ENCODE measurements around the gene SH3BP4. TPM values are rescaled to one million over a fixed set of nuclear protein-coding genes. Genes with fewer than 3 reads are reported as not detected.

SH3BP4 gene
- total and polyA plus RNA-seq, 4 donors = 4.1 to 18.4 (median 12.2) TPM

DNA sequence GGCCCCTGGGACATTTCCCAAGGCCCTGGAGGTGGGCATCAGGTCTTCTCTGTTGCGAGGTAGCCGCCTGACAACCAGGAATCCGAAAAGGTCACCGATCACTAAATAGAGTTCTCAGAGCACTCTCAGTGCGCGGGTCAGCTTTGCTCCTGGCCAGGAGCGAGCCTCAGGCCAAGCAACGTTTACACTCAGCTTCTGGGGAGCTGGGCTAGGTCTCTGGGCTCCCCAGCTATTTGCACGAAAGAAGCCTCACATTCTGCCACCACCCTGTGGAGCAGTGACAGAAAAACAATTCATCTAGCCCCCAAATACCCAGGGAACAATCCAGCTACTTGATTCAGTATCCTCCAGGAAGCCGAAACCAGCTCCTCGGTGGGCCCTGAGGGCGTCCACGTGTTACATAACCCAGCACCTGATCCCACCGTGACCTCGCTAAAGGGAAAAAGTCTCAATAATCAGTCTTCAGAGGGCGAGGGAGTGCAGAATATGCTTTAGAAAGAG, 3.3 kb downstream of the SH3BP4 start:
- TF ChIP-seq SP1 (IDR thresholded peaks at IDR 0.05) = no peak
- TF ChIP-seq, protein P1, sequence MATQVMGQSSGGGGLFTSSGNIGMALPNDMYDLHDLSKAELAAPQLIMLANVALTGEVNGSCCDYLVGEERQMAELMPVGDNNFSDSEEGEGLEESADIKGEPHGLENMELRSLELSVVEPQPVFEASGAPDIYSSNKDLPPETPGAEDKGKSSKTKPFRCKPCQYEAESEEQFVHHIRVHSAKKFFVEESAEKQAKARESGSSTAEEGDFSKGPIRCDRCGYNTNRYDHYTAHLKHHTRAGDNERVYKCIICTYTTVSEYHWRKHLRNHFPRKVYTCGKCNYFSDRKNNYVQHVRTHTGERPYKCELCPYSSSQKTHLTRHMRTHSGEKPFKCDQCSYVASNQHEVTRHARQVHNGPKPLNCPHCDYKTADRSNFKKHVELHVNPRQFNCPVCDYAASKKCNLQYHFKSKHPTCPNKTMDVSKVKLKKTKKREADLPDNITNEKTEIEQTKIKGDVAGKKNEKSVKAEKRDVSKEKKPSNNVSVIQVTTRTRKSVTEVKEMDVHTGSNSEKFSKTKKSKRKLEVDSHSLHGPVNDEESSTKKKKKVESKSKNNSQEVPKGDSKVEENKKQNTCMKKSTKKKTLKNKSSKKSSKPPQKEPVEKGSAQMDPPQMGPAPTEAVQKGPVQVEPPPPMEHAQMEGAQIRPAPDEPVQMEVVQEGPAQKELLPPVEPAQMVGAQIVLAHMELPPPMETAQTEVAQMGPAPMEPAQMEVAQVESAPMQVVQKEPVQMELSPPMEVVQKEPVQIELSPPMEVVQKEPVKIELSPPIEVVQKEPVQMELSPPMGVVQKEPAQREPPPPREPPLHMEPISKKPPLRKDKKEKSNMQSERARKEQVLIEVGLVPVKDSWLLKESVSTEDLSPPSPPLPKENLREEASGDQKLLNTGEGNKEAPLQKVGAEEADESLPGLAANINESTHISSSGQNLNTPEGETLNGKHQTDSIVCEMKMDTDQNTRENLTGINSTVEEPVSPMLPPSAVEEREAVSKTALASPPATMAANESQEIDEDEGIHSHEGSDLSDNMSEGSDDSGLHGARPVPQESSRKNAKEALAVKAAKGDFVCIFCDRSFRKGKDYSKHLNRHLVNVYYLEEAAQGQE (IDR thresholded peaks at IDR 0.05) = peak; percentile 0
- no peak for TF ChIP-seq FOXA1 (IDR thresholded peaks at IDR 0.05)
- Histone ChIP-seq H3K27ac (ENCODE audit: low read depth in 1 of 2, low read length in 2 of 2) (peak overlapping the region; percentile 79 to 89), H3K27me3 (ENCODE audit: control insufficient read depth in 4 of 4, insufficient read depth in 4 of 4, low read length in 3 of 4) (no peaks in the 10 kb centered on the region), H3K36me3 (ENCODE audit: control insufficient read depth in 4 of 4, insufficient read depth in 3 of 4, low read depth in 1 of 4, low read length in 3 of 4) (no peaks in the 10 kb centered on the region), H3K9ac (ENCODE audit: low read depth in 1 of 2, low read length in 2 of 2) (peak overlapping the region; percentile 34 to 57), H3K4me1 (ENCODE audit: control insufficient read depth in 4 of 4, insufficient read depth in 4 of 4, low read length in 3 of 4) (peaks cover 0 to 28% (median 18%) of the 10 kb centered on the region in 4 donors), H3K4me3 (ENCODE audit: low read depth in 1 of 3, low read length in 3 of 3) (peak overlapping the region in 1 of 3 donors; percentile 92), H3K9me3 (ENCODE audit: control insufficient read depth in 4 of 4, low read length in 3 of 4) (no peaks in the 10 kb centered on the region)
- whole genome bisulfite sequencing = 64% methylated on average over 16 of the region's 16 CpGs
- no peak for DNase-seq (ENCODE audit: low spot score)

- no peak for TF ChIP-seq JUND (IDR thresholded peaks at IDR 0.05)
- TF ChIP-seq CTCF (IDR thresholded peaks at IDR 0.05; ENCODE audit: low read depth, low read length, missing input control) = no peak
- TF ChIP-seq SP1 (IDR thresholded peaks at IDR 0.05) = no peak
- no peak for TF ChIP-seq HNF4G (IDR thresholded peaks at IDR 0.05)
- no peak for TF ChIP-seq YY1 (IDR thresholded peaks at IDR 0.05)
- TF ChIP-seq, protein P2, sequence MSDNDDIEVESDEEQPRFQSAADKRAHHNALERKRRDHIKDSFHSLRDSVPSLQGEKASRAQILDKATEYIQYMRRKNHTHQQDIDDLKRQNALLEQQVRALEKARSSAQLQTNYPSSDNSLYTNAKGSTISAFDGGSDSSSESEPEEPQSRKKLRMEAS (IDR thresholded peaks at IDR 0.05) = no peak
- no peak for TF ChIP-seq RXRA (IDR thresholded peaks at IDR 0.05)
- TF ChIP-seq ZBTB33 (IDR thresholded peaks at IDR 0.05) = no peak
- no peak for TF ChIP-seq NR2F2 (IDR thresholded peaks at IDR 0.05)
- TF ChIP-seq GABPA (IDR thresholded peaks at IDR 0.05 in 1 of 2, conservative IDR thresholded peaks at IDR 0.05 in 1 of 2) = no peak
- TF ChIP-seq, protein P1 (IDR thresholded peaks at IDR 0.05) = no peak
- no peak for TF ChIP-seq FOXA2 (IDR thresholded peaks at IDR 0.05)
- TF ChIP-seq HNF4A (conservative IDR thresholded peaks at IDR 0.05) = no peak
- no peak for TF ChIP-seq FOXA1 (IDR thresholded peaks at IDR 0.05)
- no peak for TF ChIP-seq RAD21 (IDR thresholded peaks at IDR 0.05)
- H3K4me1 ChIP-seq (ENCODE audit: control insufficient read depth in 4 of 4, insufficient read depth in 4 of 4, low read length in 3 of 4) = peaks cover 0 to 26% (median 18%) of the 10 kb centered on the region in 4 donors
- no peaks in the 10 kb centered on the region for H3K36me3 ChIP-seq (ENCODE audit: control insufficient read depth in 4 of 4, insufficient read depth in 3 of 4, low read depth in 1 of 4, low read length in 3 of 4)
- no peaks in the 10 kb centered on the region for H3K9me3 ChIP-seq (ENCODE audit: control insufficient read depth in 4 of 4, low read length in 3 of 4)
- H3K27me3 ChIP-seq (ENCODE audit: control insufficient read depth in 4 of 4, insufficient read depth in 4 of 4, low read length in 3 of 4) = no peaks in the 10 kb centered on the region
- no peak overlapping the region for H3K27ac ChIP-seq (ENCODE audit: low read depth in 1 of 2, low read length in 2 of 2)
- no peak overlapping the region for H3K9ac ChIP-seq (ENCODE audit: low read depth in 1 of 2, low read length in 2 of 2)
- 88% methylated on average over 10 of the region's 10 CpGs for WGBS
- no peak overlapping the region for H3K4me3 ChIP-seq (ENCODE audit: low read depth in 1 of 3, low read length in 3 of 3)
- DNase-seq (ENCODE audit: low spot score) = no peak
These were observed 4.2 kb downstream of the SH3BP4 start for GRCh38 chr2:234955971-234956509.
